ENCODE data around the gene TNS3.

GRCh38 chr7:47580811-47581331, 1.0 kb downstream of the TNS3 start:
- no peak for TF ChIP-seq RAD21 (CRISPR knock-in tag; IDR thresholded peaks at IDR 0.05)
- no peak for TF ChIP-seq ZNF274 (CRISPR knock-in tag; IDR thresholded peaks at IDR 0.05)
- TF ChIP-seq REST (IDR thresholded peaks at IDR 0.05; ENCODE audit: borderline replicate concordance in 1 of 2, low read depth in 1 of 2, low read length in 2 of 2) = no peak
- TF ChIP-seq KLF6 (CRISPR knock-in tag; IDR thresholded peaks at IDR 0.05) = no peak
- no peak for TF ChIP-seq NFRKB (IDR thresholded peaks at IDR 0.05)
- TF ChIP-seq, protein P1, sequence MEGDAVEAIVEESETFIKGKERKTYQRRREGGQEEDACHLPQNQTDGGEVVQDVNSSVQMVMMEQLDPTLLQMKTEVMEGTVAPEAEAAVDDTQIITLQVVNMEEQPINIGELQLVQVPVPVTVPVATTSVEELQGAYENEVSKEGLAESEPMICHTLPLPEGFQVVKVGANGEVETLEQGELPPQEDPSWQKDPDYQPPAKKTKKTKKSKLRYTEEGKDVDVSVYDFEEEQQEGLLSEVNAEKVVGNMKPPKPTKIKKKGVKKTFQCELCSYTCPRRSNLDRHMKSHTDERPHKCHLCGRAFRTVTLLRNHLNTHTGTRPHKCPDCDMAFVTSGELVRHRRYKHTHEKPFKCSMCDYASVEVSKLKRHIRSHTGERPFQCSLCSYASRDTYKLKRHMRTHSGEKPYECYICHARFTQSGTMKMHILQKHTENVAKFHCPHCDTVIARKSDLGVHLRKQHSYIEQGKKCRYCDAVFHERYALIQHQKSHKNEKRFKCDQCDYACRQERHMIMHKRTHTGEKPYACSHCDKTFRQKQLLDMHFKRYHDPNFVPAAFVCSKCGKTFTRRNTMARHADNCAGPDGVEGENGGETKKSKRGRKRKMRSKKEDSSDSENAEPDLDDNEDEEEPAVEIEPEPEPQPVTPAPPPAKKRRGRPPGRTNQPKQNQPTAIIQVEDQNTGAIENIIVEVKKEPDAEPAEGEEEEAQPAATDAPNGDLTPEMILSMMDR (CRISPR knock-in tag; IDR thresholded peaks at IDR 0.05) = 0 out of 2 replicates have a peak, but pooled peaks have one; percentile 31
- TF ChIP-seq BRCA1 (CRISPR knock-in tag; IDR thresholded peaks at IDR 0.05) = no peak
- TF ChIP-seq FOXP1 (IDR thresholded peaks at IDR 0.05) = no peak
- no peak for TF ChIP-seq FOXP1 (CRISPR knock-in tag; IDR thresholded peaks at IDR 0.05)
- no peak for TF ChIP-seq SIN3A (IDR thresholded peaks at IDR 0.05; ENCODE audit: borderline replicate concordance, low read depth, low read length)

Data from HepG2 (cell line).